NK-92 treated with Interleukin-12 subunit alpha and Interleukin-12 subunit beta, amount 100 ng/mL, for 24 hours (cell line): Measurements from ENCODE around the gene CADM1.

Experiments
- DNase-seq: peaks from one replicate; lab custom pipeline; 2025; lab: John Stamatoyannopoulos, UW

CADM1 gene

GRCh38 chr11:115244758-115245157, 259.5 kb downstream of the CADM1 start:
- DNase-seq, result no peak

- DNase-seq, result no peak
Observed at GRCh38 chr11:115244296-115244695, 259.9 kb downstream of the CADM1 start.

GRCh38 chr11:115242982-115243381, 261.2 kb downstream of the CADM1 start:
- DNase-seq, result no peak

GRCh38 chr11:115241899-115242298, 262.3 kb downstream of the CADM1 start:
- DNase-seq, result no peak

- no peak for DNase-seq
Observed at GRCh38 chr11:115238791-115239190, 265.4 kb downstream of the CADM1 start.

GRCh38 chr11:115238086-115238485, 266.1 kb downstream of the CADM1 start:
- DNase-seq, result no peak

DNA sequence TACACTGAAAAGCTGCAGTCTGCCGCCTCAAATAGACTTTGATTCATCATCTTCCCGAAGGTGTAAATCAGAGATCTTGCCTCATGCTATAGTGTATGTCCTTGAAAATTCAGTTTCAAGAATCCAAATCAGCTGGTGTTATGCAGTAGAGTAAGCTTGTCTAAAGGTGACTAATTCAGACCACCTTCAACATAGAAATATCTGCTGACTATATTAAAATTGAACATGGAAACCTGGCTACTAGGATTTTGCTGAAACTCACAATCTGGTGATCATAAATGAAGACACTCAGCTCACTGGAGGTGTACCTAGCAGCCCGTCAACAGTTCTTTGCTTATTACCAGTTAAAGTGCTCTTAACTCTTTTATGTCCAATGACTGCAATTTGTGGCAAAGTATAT, 266.6 kb downstream of the CADM1 start:
- DNase-seq, result no peak

DNA sequence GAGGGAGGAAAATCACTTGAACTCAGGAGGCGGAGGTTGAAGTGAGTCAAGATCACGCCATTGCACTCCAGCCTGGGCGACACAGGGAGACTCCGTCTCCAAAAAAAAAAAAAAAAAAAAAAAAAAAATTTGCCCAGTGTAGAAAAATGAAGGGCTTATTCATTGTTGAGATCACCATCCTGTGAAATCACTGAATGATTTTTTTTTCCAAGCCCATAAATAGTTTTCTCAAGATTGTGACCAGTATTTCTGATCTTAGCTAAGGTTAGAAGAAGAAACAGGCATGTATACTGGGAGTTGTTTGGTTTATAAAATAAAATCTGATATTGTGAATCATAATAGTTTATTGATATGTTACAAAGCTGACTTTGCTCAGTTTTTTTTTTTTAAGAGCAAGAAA, 269.4 kb downstream of the CADM1 start:
- DNase-seq, result no peak

- DNase-seq, result no peak
Observed at GRCh38 chr11:115226556-115226955, 277.7 kb downstream of the CADM1 start.

DNA sequence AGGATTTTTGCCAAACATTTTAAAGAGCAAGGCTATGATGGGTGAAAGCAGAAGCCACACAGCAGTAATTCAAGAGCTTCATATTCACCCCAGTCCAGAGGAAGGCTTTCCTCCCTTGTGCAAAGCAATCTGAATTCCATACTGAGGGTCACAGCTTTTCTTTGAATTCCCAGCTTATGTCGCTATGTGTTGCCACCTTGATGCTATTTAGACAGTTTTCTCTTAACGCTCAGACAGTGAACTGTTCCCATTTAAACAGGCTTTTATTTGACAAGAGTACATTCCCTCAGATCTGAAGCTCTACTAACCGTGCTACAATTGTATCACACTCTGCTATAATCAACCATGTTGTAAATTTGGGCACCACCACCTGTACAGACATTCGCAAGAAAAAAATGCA, 279.7 kb downstream of the CADM1 start:
- no peak for DNase-seq

DNA sequence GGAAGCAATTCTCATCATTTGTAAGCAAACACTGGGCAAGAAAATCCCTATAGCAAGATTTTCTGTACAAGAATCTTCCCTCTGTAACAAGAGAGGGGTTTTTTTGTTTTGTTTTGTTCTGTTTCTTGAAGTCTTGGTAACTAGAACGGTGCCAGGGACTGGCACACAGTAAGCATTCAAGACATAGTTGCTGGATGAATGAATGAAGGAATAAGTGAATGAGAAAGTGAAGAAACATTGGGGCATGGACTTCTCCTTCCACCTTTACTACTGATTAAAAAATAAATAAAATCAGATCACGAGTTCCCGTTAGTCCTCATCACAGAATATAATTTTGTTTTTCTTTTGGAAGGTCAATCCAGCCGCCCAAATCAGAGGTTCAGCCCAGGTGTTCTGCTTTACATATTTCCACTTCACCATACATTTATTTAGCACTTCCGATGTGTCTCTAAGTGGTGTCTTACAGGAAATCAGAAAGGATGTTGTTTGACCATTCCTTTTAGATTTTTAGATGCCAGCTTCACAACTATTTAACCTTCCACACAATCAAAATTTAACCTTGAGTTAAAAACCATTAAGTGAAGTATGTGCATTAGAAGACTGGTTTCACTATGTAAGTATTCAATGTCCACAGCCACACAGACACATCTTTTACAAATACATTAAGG, 281.2 kb downstream of the CADM1 start:
- DNase-seq, result no peak

DNA sequence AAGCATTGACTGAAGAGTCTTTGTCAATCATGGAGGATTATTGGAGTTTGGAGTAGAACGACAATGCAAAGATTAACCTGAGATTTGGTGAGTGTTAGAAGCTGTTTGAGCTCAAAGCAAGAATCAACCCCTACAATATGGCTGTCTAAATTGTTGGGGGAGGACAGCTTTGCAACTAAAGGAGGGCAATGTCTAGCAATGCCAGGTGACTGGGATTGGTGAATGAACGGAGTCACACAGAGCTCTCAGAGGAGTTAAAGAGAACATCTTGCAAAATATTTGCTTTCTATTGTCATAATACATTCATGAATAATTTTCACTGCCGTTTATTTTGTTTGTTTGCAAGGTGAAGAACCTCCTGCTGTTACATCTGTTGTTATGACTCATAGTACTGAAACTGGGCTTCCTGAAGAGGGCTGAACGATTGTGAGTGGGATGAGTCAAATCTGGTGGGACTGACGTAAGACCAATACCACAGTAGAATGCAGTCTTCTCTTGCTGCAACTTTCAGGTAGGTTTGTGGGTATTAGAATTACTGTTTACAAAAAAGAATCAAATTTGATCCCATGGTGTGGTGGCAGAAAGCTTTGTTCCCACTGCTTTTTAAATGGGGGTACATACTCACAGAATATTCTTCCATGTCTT, 281.9 kb downstream of the CADM1 start:
- peak; percentile 35 for DNase-seq

DNA sequence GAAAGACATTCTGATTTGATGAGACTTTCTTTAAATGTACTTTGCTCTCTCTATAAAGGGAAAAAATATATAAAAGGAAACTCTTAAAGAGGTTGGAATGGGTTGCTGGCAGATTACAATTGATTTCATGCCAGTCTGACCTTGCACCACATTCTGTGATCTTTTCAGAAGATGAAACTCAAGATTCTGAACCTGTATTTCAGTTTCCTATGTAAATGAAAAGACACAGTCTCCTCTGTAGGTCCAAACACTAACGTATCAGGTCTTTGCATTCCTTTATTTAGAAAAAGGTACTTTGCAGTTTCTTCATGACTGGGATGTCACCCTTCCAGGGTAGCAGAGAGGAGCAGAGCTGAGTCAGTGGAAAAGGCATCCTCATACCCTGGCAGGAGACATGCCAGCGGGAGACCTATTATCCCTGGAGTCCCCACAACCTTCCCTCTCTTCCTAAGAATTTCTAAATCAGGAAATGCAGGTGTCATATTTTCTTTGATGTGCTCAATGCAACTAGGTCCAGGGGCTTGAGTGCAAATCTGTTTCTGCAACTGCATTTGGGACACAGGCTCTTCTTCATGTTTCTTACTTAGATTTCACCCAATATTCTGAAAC, 282.6 kb downstream of the CADM1 start:
- DNase-seq, result no peak

DNA sequence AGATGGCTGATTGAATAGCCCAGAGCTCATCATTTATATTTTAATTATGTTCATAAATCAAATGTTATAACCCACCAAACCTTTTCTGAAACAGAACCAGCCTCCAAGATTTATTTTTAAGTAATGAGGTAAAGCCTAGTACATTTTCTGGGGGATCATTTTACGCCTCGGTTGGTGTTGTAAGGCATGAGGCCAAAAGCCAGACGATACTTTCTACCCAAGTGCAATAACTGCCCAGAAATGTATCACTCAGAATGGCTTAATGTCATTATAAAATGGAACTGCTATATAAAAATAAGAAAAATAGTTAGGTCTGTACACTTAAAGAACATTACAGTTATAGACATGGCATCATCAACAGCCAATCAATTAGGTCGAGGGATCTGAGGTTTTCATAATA, 283.3 kb downstream of the CADM1 start:
- no peak for DNase-seq

- DNase-seq, result no peak
Observed at GRCh38 chr11:115220423-115220822, 283.8 kb downstream of the CADM1 start.

DNA sequence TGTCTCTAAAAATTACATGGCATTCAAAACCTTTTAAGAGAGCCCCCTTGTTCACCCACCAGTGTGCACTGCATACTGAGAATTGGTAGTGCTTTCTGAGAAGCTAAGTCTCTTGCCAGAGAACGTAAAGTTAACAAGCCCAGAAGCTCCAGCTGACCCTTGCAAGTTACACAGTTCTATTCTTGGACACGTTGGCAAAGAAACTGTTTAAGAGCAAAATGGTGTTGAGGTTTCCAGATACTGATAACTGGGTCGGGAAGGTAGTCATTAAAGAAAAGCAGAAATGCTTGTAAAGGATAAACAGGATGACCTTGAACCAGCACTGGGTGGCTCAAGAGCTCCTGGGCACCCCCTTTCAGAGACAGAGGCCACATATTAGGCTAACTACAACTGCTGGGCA, 284.8 kb downstream of the CADM1 start:
- no peak for DNase-seq

- DNase-seq, result no peak
Observed at GRCh38 chr11:115217726-115218311, 286.4 kb downstream of the CADM1 start.

DNA sequence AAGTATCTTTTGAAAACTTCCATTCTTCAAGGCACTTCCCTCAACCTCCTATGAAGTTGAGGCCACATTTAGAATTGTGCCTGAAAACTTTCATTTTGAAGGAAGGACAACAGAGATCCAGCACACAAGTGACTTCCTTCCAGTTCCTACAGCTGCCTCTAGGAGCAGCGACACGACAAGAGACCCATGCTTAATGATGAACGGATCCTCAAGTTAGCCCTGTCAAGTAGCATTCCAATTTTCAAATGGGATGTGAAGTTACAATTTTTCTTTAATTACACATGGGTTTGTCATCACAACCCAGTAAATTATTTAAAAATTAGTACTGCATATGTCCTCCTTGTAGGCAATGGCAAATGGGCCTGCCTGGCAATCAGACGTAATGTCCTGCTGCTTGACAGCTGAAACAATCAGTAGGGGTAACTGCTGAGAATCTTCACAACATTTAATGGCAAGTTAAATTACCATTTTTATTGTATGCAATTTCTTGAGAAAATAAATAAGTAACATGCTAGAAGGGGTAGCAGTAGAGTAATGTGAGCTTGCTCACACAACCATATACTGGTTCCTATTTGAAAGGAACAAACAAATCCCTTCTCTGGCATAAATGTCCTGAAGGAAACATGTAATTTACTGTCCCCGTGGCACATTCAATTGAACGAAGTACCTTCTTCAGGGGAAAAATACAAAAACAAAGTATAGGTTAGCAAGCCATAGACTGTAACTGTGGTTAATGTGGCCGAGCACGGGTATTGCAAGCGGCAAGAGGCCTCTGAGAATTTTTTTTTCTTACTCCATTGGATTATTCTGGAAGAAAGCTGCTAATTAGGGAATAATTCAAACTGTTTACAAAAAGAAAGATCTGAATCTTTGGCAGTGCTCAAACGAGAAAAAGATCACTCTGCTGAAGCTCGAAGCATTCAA, 288.3 kb downstream of the CADM1 start:
- no peak for DNase-seq

GRCh38 chr11:115214644-115215234, 289.5 kb downstream of the CADM1 start:
- peak; percentile 25 for DNase-seq

GRCh38 chr11:115213007-115213406, 291.2 kb downstream of the CADM1 start:
- no peak for DNase-seq

DNA sequence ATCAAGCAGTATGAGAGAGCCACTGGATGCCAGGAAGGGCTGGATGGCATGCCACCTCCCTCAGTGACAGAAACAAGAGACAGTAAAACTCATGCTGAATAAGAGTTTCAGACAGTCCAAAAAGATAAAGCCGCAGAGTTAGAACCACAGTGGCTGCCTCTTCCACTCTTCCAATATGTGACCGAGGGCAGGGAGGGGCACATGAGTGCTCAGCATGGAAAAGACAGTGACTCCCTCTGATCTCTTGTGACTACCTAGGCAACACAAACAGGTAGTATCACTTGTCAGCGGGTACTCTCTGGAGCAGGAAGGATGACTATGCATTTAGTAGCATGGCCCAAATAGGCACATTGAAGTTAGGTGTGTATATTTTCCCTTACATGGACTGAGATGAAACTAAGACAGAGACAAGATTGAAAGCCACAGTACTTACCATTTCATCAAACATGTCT, 295.4 kb downstream of the CADM1 start:
- DNase-seq, result no peak

DNA sequence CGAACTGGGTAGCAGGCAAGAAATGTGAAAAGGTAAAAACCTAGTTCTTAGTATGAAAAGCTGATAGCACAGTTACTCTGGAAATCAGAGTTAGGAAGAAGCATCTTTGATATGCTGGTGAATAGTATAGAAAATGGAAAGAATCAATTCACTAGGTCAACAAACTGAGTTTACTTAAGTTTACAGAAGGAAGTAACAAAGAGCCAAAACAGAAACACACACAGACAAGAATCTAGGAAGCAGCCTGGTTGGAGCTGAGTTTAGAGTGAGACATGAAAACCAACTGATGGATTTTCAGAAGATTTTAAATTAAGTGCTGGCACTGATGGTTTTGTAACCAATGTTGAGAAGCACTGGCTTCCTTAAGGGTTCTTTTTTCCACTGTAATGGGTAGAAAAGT, 296.3 kb downstream of the CADM1 start:
- no peak for DNase-seq
